Kidney capillary endothelial cell (primary cell): Measurements from ENCODE around the gene TP53INP2.
"Not testable (repeated sequence)": the region's sequence is repeated elsewhere in the genome, so short reads cannot be mapped to it uniquely, and the experiment has no call there.

Experiments
- DNase-seq: peaks from one replicate; pipeline ENCODE4 v3.0.0-alpha.2; 2018; ENCODE audit warnings: low spot score

The TP53INP2 gene

GRCh38 chr20:34722560-34722959 lies 18.4 kb downstream of the TP53INP2 start:
- not testable (repeated sequence) for DNase-seq

GRCh38 chr20:34724172-34724571 lies 20.0 kb downstream of the TP53INP2 start:
- no peak for DNase-seq

- no peak for DNase-seq
Observed at GRCh38 chr20:34729416-34729815, 25.3 kb downstream of the TP53INP2 start.

- DNase-seq: no peak
Observed at GRCh38 chr20:34732523-34732922, 28.4 kb downstream of the TP53INP2 start.

GRCh38 chr20:34736106-34736735 lies 32.1 kb downstream of the TP53INP2 start:
- no peak for DNase-seq

- DNase-seq: no peak
Observed at GRCh38 chr20:34743039-34743438, 38.9 kb downstream of the TP53INP2 start.

- DNase-seq: no peak
Observed at GRCh38 chr20:34744340-34744739, 40.2 kb downstream of the TP53INP2 start.

- DNase-seq: no peak
Observed at GRCh38 chr20:34744847-34745246, 40.7 kb downstream of the TP53INP2 start.

- DNase-seq: no peak
Observed at GRCh38 chr20:34746674-34747073, 42.5 kb downstream of the TP53INP2 start.

GRCh38 chr20:34747479-34747878 lies 43.3 kb downstream of the TP53INP2 start:
- no peak for DNase-seq

GRCh38 chr20:34748709-34749108 lies 44.6 kb downstream of the TP53INP2 start:
- no peak for DNase-seq

GRCh38 chr20:34750484-34750883 lies 46.3 kb downstream of the TP53INP2 start:
- no peak for DNase-seq

- no peak for DNase-seq
Observed at GRCh38 chr20:34751453-34751852, 47.3 kb downstream of the TP53INP2 start.

GRCh38 chr20:34753706-34754461 lies 49.7 kb downstream of the TP53INP2 start:
- no peak for DNase-seq

GRCh38 chr20:34754611-34755010 lies 50.5 kb downstream of the TP53INP2 start:
- DNase-seq: no peak

GRCh38 chr20:34755367-34755766 lies 51.2 kb downstream of the TP53INP2 start:
- DNase-seq: no peak

- no peak for DNase-seq
Observed at GRCh38 chr20:34762031-34762555, 57.9 kb downstream of the TP53INP2 start.
